AG04450 (cell line): ENCODE data around the gene DUSP19. TPM values are rescaled to one million over a fixed set of nuclear protein-coding genes. Genes with fewer than 3 reads are reported as not detected.

Source experiments
- CTCF ChIA-PET: fragments of 300-600, 350-600 bp; formaldehyde crosslinking; extraction: SDS; loops from one replicate; lab custom pipeline; 2022; ENCODE audit warnings: antibody characterized with exemption, inconsistent platforms; lab: Charles Lee
- POLR2A ChIA-PET: fragments of 350-600 bp; formaldehyde crosslinking; extraction: SDS; loops from one replicate; lab custom pipeline; 2021; ENCODE audit warnings: antibody characterized with exemption, inconsistent platforms; lab: Yijun Ruan, JAX
- DNase-seq: peaks from one replicate; pipeline ENCODE4 v3.0.0-alpha.2; 2011; ENCODE audit warnings: low read depth, low spot score
- H3K27ac ChIP-seq: one replicate; pipeline ENCODE4 v1.5.1; 2012; ENCODE audit warnings: low read depth, low read length, control low read depth
- H3K27me3 ChIP-seq: one replicate; pipeline ENCODE4 v1.6.0; 2012; ENCODE audit warnings: low read length; ENCODE audit not compliant: control insufficient read depth, insufficient read depth
- H3K4me3 ChIP-seq: 2 replicates; pipeline ENCODE4 v1.5.1; 2011; ENCODE audit warnings: mild to moderate bottlenecking, low read depth, low read length, control low read depth
- H3K9me3 ChIP-seq: 2 replicates; pipeline ENCODE4 v1.5.1; 2012; ENCODE audit warnings: low read length; ENCODE audit not compliant: control insufficient read depth, insufficient read depth
- CTCF ChIP-seq: IDR thresholded peaks from 2 replicates; pipeline ENCODE4 v1.5.1; 2011; ENCODE audit warnings: low read depth, low read length, control low read depth, inconsistent platforms
- polyA plus RNA-seq: library from polyadenylated mRNA; depleted of rRNA; stranded (reverse); fragments of >200 nt; gene quantifications from 2 replicates; pipeline ENCODE4 v1.2.3, GENCODE V29; 2011

The DUSP19 gene
- polyA plus RNA-seq, 1 experiment = 3.6 TPM

- CTCF ChIA-PET = no interaction called here
These were observed 13.4 kb downstream of the DUSP19 start for GRCh38 chr2:183091954-183092345.

GRCh38 chr2:183093857-183094657, 15.5 kb downstream of the DUSP19 start:
- Histone ChIP-seq H3K9me3 (no peaks in the 10 kb centered on the region), H3K4me3 (no peak overlapping the region), H3K27me3 (no peaks in the 10 kb centered on the region), H3K27ac (no peak overlapping the region)
- CTCF ChIA-PET = interaction anchor here (0.8 to 2.2 kb wide), 6 partner anchors 15 to 334 kb away, joined by 3 to 7 read pairs (median 4); partner anchors contain the start of gene DUSP19
- POLR2A ChIA-PET = no interaction called here
- no peak for TF ChIP-seq CTCF
- DNase-seq = no peak

More at GRCh38 chr2:183091954-183092345, 13.4 kb downstream of the DUSP19 start:
- H3K27me3 ChIP-seq = no peaks in the 10 kb centered on the region
- H3K27ac ChIP-seq = no peak overlapping the region
- POLR2A ChIA-PET = no interaction called here
- DNase-seq = no peak
- H3K4me3 ChIP-seq = no peak overlapping the region
- no peaks in the 10 kb centered on the region for H3K9me3 ChIP-seq
- no peak for TF ChIP-seq CTCF

- DNase-seq = no peak
- Histone ChIP-seq H3K27me3 (no peaks in the 10 kb centered on the region), H3K9me3 (no peaks in the 10 kb centered on the region), H3K4me3 (no peak overlapping the region), H3K27ac (no peak overlapping the region)
- ChIA-PET POLR2A (no interaction called here), CTCF (no interaction called here)
- no peak for TF ChIP-seq CTCF
These were observed 27.0 kb downstream of the DUSP19 start for GRCh38 chr2:183105402-183106134.

- no peak overlapping the region for H3K4me3 ChIP-seq
- no peak for DNase-seq
- no peak overlapping the region for H3K27ac ChIP-seq
- ChIA-PET POLR2A (no interaction called here), CTCF (no interaction called here)
- TF ChIP-seq CTCF = no peak
- H3K9me3 ChIP-seq = no peaks in the 10 kb centered on the region
- H3K27me3 ChIP-seq = peaks cover 5% of the 10 kb centered on the region
These were observed 34.0 kb downstream of the DUSP19 start for GRCh38 chr2:183112577-183112976.

GRCh38 chr2:183113630-183114029, 35.1 kb downstream of the DUSP19 start:
- DNase-seq = no peak
- H3K4me3 ChIP-seq = no peak overlapping the region
- ChIA-PET CTCF (no interaction called here), POLR2A (no interaction called here)
- peaks cover 5% of the 10 kb centered on the region for H3K27me3 ChIP-seq
- H3K27ac ChIP-seq = no peak overlapping the region
- H3K9me3 ChIP-seq = no peaks in the 10 kb centered on the region
- TF ChIP-seq CTCF = no peak
